NCI-H82 treated with DMSO at 0.1 percent for 48 hours (cell line): ENCODE data around the gene PCYT1B.
"Not testable (repeated sequence)": the region's sequence is repeated elsewhere in the genome, so short reads cannot be mapped to it uniquely, and the experiment has no call there.

Experiments used
- DNase-seq: peaks from one replicate; lab custom pipeline; 2025; ENCODE audit not compliant: unreplicated experiment; lab: John Stamatoyannopoulos, UW

The PCYT1B gene

GRCh38 chrX:24646745-24647182 is 383 bp downstream of the PCYT1B start:
- peak; percentile 45 for DNase-seq

- no peak for DNase-seq
These were observed 1.1 kb downstream of the PCYT1B start for GRCh38 chrX:24646006-24646405.

GRCh38 chrX:24643116-24643515 is 4.0 kb downstream of the PCYT1B start:
- no peak for DNase-seq

GRCh38 chrX:24629701-24630100 is 17.4 kb downstream of the PCYT1B start:
- DNase-seq = no peak

GRCh38 chrX:24619647-24620046 is 27.5 kb downstream of the PCYT1B start:
- DNase-seq = no peak

- DNase-seq = no peak
These were observed 36.6 kb downstream of the PCYT1B start for GRCh38 chrX:24610516-24610915.

- no peak for DNase-seq
These were observed 39.5 kb downstream of the PCYT1B start for GRCh38 chrX:24607616-24608015.

GRCh38 chrX:24605941-24606340 is 41.2 kb downstream of the PCYT1B start:
- DNase-seq = not testable (repeated sequence)

- no peak for DNase-seq
These were observed 44.0 kb downstream of the PCYT1B start for GRCh38 chrX:24603191-24603590.

GRCh38 chrX:24601858-24602257 is 45.3 kb downstream of the PCYT1B start:
- DNase-seq = no peak

GRCh38 chrX:24594501-24594900 is 52.6 kb downstream of the PCYT1B start:
- no peak for DNase-seq

GRCh38 chrX:24590111-24590510 is 57.0 kb downstream of the PCYT1B start:
- DNase-seq = no peak

GRCh38 chrX:24577091-24577490 is 70.1 kb downstream of the PCYT1B start:
- DNase-seq = no peak

GRCh38 chrX:24575496-24575895 is 71.7 kb downstream of the PCYT1B start:
- no peak for DNase-seq

- no peak for DNase-seq
These were observed 72.4 kb downstream of the PCYT1B start for GRCh38 chrX:24574743-24575142.

- DNase-seq = no peak
These were observed 80.0 kb downstream of the PCYT1B start for GRCh38 chrX:24567169-24567568.

GRCh38 chrX:24566240-24566639 is 80.9 kb downstream of the PCYT1B start:
- no peak for DNase-seq

- DNase-seq = peak; percentile 92
These were observed 83.7 kb downstream of the PCYT1B start for GRCh38 chrX:24563291-24564010.

- no peak for DNase-seq
These were observed 86.0 kb downstream of the PCYT1B start for GRCh38 chrX:24561121-24561520.

- DNase-seq = no peak
These were observed 94.1 kb downstream of the PCYT1B start for GRCh38 chrX:24553011-24553410.

- no peak for DNase-seq
These were observed 97.0 kb downstream of the PCYT1B start for GRCh38 chrX:24550166-24550565.

GRCh38 chrX:24547961-24548360 is 99.2 kb downstream of the PCYT1B start:
- DNase-seq = no peak

- DNase-seq = no peak
These were observed 104.4 kb downstream of the PCYT1B start for GRCh38 chrX:24542756-24543155.
